ENCODE measurements around the gene PHKG1.
A peak's percentile ranks its signal among the peaks of the same experiment; 100 is the strongest.
"Not testable (repeated sequence)": the region's sequence is repeated elsewhere in the genome, so short reads cannot be mapped to it uniquely, and the experiment has no call there.

Gene PHKG1

DNA sequence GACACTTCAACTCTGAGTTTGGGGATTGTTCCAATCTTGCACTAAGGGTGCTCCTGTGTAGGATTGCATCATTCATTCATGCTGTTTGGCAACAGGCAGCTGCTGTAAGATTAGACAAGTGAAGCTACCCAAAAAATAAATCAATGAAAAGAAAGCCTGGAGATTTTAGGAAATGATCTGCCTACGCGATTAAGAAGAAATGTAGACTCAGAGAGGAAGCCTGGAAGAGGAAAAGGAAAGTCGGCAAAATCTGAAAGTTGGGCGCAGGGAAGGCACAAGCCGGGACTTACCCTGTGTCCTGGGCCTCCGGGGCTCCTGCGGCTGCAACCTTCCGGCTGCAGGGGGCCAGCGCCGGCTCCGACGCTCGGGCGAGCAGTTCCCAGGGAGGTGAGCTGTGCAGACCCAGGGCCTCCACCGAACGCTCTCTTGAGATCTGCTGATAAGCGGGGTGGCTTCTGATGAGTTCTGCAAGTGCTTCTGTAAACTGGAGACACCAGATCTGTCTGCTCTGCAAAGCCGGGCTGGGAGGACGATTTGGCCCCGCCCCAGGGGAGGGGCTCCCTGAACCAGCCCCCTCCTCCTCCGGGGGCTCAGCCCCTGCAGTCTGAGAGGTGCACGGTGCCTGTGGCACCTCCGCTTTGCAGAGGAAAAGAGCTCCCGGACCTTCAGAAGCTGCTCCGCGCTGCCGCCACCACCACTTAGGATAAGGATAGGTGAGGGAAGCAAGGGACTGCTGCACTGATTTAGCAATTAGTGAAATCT, 58.9 kb downstream of the PHKG1 start:
- peak; percentile 90 for DNase-seq

DNA sequence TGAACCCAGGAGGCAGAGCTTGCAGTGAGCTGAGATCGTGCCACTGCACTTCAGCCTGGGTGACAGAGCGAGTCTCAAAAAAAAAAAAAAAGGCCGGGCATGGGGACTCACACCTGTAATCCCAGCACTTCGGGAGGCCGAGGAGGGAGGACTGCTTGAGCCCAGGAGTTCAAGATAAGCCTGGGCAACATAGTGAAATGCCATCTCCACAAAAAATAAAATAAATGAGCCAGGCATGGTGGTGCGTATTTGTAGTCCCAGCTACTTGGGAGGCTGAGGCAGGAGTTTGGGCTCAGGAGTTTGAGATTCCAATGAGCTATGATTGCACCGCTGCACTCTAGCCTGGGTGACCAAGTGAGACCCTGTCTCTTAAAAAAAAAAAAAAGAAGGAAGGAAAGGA, 60.2 kb downstream of the PHKG1 start:
- DNase-seq, result not testable (repeated sequence)

DNA sequence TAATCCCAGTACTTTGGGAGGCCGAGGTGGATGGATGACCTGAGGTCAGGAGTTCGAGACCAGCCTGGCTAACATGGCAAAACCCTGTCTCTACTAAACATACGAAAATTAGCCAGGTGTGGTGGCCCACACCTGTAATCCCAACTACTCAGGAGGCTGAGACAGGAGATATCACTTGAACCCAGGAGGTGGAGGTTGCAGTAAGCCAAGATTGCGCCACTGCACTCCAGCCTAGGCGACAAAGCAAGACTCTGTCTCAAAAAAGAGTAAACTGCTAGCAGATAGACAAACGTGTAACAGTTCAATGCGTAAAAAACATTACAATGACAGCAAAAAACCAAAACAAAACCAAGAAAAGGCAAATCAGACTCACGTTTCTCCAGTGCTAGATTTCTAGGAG, 61.2 kb downstream of the PHKG1 start:
- not testable (repeated sequence) for DNase-seq

DNA sequence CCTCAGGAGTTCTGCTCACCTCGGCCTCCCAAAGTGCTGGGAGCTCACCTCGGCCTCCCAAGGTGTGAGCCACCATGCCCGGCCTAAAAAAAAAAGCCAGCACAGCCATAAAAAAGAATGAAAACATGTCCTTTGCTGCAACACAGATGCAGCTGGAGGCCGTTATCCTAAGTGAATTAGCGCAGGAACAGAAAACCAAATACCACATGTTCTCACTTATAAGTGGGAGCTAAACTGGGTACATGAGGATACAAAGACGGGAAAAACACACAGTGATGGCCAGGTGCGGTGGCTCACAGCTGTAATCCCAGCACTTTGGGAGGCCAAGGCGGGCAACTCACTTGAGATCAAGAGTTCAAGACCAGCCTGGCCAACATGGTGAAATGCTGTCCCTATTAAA, 62.4 kb downstream of the PHKG1 start:
- no peak for DNase-seq

All from SHP77 treated with DMSO at 0.1 percent for 48 hours (cell line).